Epithelial cell of proximal tubule (primary cell): ENCODE measurements around the gene SH3RF3. TPM values are rescaled to one million over a fixed set of nuclear protein-coding genes. Genes with fewer than 3 reads are reported as not detected.

Experiments
- DNase-seq: peaks from one replicate; pipeline ENCODE4 v3.0.0-alpha.2; 2011; ENCODE audit warnings: low read depth
- H3K4me3 ChIP-seq: 2 replicates; pipeline ENCODE4 v1.5.1; 2011; ENCODE audit warnings: low read depth, mild to moderate bottlenecking, low read length
- CTCF ChIP-seq: conservative IDR thresholded peaks from 2 replicates; pipeline ENCODE4 v1.5.1; 2012; ENCODE audit warnings: low read depth, mild to moderate bottlenecking, low read length
- total RNA-seq: library from RNA; depleted of rRNA; stranded (reverse); fragments of >200 nt; gene quantifications from 2 replicates; pipeline ENCODE4 v1.2.3, GENCODE V29; 2015

Gene SH3RF3
- total RNA-seq, 1 donor from 2014 or later = 1.7 TPM

- DNase-seq = no peak
- TF ChIP-seq CTCF = no peak
- H3K4me3 ChIP-seq = no peak overlapping the region
These were observed 292.1 kb downstream of the SH3RF3 start for GRCh38 chr2:109421101-109421500.

- TF ChIP-seq CTCF = no peak
- no peak for DNase-seq
- no peak overlapping the region for H3K4me3 ChIP-seq
These were observed 292.6 kb downstream of the SH3RF3 start for GRCh38 chr2:109421642-109422041.

- no peak overlapping the region for H3K4me3 ChIP-seq
- no peak for TF ChIP-seq CTCF
- DNase-seq = no peak
These were observed 293.2 kb downstream of the SH3RF3 start for GRCh38 chr2:109422071-109422757.

- no peak for TF ChIP-seq CTCF
- no peak for DNase-seq
- no peak overlapping the region for H3K4me3 ChIP-seq
These were observed 293.9 kb downstream of the SH3RF3 start for GRCh38 chr2:109422758-109423500.

- no peak overlapping the region for H3K4me3 ChIP-seq
- DNase-seq = no peak
- peak; percentile 17 for TF ChIP-seq CTCF
These were observed 294.8 kb downstream of the SH3RF3 start for GRCh38 chr2:109423556-109424359.

GRCh38 chr2:109425411-109425810 lies 296.4 kb downstream of the SH3RF3 start:
- no peak for DNase-seq
- H3K4me3 ChIP-seq = no peak overlapping the region
- TF ChIP-seq CTCF = no peak
